Gastroesophageal sphincter (tissue), 3 donors: ENCODE results near the gene MIER1.

Experiments
- EP300 ChIP-seq: sonication (generic); formaldehyde crosslinking; IDR thresholded peaks from one replicate; pipeline ENCODE4 v1.6.1; 2017; ENCODE audit warnings: antibody characterized with exemption, mild to moderate bottlenecking
- POLR2A ChIP-seq, 2 donors: fragments of 450-650 bp; IDR thresholded peaks; one replicate each; pipeline ENCODE4 v1.6.1; 2017; ENCODE audit warnings: antibody characterized with exemption in 2 of 2, mild to moderate bottlenecking in 2 of 2, moderate library complexity in 1 of 2
- POLR2AphosphoS5 ChIP-seq: sonication (generic); formaldehyde crosslinking; IDR thresholded peaks from one replicate; pipeline ENCODE4 v1.6.1; 2017; ENCODE audit warnings: antibody characterized with exemption
- TF ChIP-seq, protein P1 (sequence below), 4 experiments: fragments of 200-600 bp in 2 of 4; fragments of 450-650 bp in 2 of 4; sonication (generic) in 1 of 4; IDR thresholded peaks; one replicate each; pipeline ENCODE4 v1.5.1; 2017 to 2019; ENCODE audit warnings: antibody characterized with exemption in 4 of 4, mild to moderate bottlenecking in 2 of 4, moderate library complexity in 2 of 4

DNA sequence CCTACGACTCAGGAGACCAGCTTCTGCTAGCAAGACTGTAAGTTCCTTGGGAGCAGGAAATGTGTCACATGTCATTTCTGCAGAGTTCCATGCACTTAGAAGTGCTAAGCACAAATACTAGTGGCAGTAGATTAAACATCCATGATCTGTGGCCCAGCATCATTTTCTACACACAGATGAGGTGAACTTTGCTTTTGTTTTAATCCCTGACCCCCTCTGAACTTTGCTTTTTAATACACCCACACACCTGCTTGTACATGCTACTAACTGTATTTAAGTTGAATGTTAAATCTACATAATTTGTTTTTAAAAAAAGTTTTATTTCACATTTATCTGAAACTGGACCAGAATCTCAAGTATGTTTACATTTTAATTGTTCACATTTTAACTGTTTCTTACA lies 104.7 kb downstream of the MIER1 start:
- TF ChIP-seq, protein P1, sequence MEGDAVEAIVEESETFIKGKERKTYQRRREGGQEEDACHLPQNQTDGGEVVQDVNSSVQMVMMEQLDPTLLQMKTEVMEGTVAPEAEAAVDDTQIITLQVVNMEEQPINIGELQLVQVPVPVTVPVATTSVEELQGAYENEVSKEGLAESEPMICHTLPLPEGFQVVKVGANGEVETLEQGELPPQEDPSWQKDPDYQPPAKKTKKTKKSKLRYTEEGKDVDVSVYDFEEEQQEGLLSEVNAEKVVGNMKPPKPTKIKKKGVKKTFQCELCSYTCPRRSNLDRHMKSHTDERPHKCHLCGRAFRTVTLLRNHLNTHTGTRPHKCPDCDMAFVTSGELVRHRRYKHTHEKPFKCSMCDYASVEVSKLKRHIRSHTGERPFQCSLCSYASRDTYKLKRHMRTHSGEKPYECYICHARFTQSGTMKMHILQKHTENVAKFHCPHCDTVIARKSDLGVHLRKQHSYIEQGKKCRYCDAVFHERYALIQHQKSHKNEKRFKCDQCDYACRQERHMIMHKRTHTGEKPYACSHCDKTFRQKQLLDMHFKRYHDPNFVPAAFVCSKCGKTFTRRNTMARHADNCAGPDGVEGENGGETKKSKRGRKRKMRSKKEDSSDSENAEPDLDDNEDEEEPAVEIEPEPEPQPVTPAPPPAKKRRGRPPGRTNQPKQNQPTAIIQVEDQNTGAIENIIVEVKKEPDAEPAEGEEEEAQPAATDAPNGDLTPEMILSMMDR (IDR thresholded peaks at IDR 0.05), result no peak
- no peak for TF ChIP-seq POLR2A (IDR thresholded peaks at IDR 0.05)
- no peak for TF ChIP-seq EP300
- TF ChIP-seq POLR2AphosphoS5, result no peak
